Stimulated activated CD8-positive, alpha-beta memory T cell treated with anti-CD3 and anti-CD28 coated beads, Interleukin-15, amount 100 ng/mL, for 48 hours (primary cell): Measurements from ENCODE around the gene XYLT1.
"Not testable (repeated sequence)": the region's sequence is repeated elsewhere in the genome, so short reads cannot be mapped to it uniquely, and the experiment has no call there.

Source experiments
- DNase-seq, 2 donors: peaks; one replicate each; pipeline ENCODE4 v3.0.0-alpha.2; 2020; ENCODE audit warnings: low read depth in 2 of 2

XYLT1 gene

GRCh38 chr16:17309510-17309909, 161.2 kb downstream of the XYLT1 start:
- no peak for DNase-seq

DNA sequence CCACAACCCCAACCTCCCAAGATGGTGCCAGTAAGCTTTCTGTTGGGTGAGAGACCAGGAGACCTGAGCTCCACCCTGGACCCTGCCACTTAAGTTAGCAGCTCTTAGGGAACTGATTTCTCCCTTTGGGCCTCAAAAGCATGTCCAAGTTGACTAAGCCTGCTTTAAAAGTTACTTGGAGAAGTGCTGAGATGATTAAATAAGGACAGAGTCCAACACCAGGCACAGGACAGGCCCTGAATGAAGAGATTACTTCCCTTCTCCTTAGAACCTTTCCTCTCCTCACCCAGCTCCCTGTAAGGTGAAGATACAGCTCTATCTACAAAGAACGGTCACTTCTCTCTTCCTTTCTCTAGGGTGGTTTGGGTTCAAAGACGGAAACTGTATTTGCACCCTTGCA, 162.6 kb downstream of the XYLT1 start:
- DNase-seq = no peak

DNA sequence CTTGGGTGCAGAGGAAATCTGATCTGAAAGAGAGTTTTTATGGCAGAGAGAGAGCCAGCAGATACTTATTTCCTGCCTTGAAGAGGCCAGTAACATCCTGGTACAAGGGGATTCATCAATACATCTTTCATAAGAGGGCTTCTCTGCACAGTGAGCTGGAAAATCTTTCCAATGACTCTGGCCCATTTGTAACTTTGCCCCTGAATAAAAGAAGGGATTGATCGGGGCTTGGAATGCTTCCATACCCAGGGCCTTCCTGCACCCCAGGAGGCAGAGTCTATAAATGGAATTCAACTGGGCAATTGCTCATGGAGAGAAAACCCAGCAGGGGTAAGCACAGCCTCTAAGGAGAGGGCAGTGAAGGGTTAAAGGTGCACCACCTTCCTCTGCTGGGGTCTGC, 163.3 kb downstream of the XYLT1 start:
- no peak for DNase-seq

DNA sequence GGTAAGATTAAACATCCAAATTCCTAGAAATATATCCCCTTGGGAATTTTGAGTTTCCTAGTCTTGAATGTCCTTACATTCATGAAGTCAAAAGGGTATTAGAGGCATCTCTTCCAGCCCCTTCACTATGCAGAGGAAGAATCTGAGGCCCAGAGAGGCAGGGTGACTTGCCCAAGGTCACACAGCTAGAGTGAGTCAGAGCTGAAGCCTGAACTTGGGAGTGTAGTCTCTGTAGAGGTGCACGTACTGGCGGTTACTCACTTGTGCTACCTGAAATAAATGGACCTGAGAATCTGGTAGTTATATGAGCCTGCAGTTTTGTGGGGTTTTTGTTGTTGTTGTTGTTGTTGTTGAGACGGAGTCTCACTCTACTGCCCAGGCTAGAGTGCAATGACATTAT, 164.0 kb downstream of the XYLT1 start:
- no peak for DNase-seq

DNA sequence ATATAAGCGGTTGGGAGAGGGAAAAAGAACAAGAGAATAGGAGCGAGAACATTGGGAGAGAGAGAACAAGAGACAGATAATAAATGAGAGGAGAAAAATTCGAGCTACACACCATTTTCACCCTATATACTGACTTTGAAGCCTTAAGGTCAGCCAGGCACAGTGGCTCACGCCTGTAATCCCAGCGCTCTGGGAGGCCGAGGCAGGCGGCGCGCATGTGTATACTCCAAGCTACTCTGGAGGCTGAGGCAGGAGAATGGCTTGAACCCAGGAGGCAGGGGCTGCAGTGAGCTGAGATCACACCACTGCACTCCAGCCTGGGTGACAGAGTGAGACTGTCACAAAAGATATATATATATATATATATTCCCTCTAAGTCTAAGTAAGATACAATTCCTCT, 164.5 kb downstream of the XYLT1 start:
- DNase-seq = not testable (repeated sequence)

DNA sequence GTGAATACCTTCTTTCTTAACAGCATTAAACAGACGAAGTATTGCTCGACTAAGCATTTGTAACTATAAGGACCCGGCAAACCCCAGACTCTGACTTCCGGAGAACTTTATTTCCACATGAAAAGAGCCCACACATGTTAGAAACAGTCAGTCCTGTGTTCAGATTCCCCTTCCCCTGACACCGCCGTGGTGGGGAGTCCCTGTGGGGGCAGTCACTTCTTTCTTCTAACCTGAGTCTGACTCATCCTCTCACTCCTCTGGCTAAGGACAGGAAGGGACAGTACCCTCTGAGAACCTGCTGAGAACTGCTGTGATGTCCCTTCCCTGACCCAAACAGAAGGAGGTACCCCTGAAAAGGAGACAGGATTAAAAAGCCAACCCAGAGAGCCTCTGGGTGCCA, 165.1 kb downstream of the XYLT1 start:
- peak; percentile 15 to 44 for DNase-seq

DNA sequence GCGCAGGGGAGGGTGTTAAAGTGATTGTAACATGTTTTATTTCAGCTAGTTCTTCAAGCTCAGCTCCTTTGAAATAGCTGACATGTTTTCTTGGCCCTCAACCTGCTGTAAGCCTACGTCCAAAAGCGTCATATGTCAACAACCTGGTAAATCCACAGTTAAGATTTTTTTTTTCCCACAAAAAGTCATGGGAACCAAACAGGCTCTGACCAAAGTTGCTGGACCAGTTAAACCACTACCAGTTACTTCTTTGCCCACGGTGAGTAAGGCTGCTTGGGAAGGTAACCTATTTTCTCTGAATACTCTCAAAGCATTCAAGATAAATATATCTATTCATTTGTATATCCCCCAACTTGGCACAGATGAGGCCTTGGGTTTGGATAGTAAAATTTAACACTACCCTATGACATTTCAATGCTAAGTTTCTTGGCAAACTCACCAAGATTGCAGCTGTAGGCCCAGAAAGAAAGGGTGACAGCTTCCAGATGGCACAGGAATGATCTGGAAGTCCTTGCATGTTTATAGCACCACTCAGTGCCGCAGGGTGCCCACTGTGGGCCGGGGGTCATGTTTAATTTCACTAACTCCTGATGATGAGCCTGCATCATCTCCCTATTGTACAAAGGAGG, 166.2 kb downstream of the XYLT1 start:
- DNase-seq = no peak

GRCh38 chr16:17304106-17304490, 166.7 kb downstream of the XYLT1 start:
- no peak for DNase-seq

DNA sequence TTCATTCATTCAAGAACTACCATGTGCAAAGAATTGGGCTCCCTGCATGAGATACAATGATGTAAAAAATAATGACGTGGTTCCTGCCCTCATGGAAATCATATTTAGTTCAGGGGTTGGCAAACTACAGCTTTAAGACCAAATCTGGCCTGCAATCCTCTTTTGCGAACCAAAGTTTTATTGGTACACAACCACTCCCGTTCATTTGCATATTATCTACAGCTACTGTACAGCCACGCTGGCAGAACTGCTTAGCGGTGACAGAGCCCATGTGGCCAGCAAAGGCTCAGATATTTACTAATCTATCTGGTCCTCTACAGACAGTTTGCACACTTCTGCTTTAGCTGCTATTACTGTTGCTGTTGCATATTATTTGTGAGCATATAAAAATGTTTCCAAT, 167.7 kb downstream of the XYLT1 start:
- no peak for DNase-seq

- no peak for DNase-seq
Measured at GRCh38 chr16:17302620-17303019, 168.1 kb downstream of the XYLT1 start.

GRCh38 chr16:17302214-17302613, 168.5 kb downstream of the XYLT1 start:
- no peak for DNase-seq

- no peak for DNase-seq
Measured at GRCh38 chr16:17301593-17302135, 169.1 kb downstream of the XYLT1 start.

DNA sequence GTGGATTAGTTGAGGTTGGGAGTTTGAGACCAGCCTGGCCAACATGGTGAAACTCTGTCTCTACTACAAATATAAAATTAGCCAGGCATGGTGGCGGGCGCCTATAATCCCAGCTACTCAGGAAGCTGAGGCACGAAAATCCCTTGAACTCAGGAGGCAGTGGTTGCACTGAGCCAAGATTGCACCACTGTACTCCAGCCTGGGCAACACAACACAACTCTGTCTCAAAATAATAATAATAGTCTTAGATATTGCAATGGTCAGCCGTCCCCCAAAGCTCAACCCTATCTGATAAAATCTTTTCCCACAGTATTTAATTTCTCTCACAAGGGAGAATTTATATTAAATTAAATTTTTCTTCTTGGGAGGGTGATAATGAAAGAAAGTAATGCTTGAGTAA, 169.6 kb downstream of the XYLT1 start:
- DNase-seq = no peak

GRCh38 chr16:17299790-17300189, 171.0 kb downstream of the XYLT1 start:
- DNase-seq = no peak

DNA sequence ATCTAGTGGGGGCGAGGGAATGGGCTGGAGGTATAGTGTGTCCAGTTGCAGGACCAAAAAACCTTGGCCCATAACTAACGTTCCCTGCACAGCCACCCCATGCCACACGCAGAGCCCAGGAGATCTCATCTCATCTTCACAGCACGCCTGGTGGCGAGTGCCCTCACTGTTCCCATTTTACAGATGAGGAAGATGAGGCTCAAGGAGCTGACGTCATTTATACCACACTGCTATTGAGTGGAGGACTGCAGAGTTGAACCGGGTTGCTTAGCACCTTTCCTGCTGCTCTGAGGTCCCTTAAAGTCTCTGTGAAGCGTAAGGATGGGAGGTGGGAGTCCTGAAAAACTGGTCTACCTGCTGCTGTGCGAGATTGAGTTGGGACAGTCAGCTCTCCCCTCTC, 172.5 kb downstream of the XYLT1 start:
- DNase-seq = no peak

DNA sequence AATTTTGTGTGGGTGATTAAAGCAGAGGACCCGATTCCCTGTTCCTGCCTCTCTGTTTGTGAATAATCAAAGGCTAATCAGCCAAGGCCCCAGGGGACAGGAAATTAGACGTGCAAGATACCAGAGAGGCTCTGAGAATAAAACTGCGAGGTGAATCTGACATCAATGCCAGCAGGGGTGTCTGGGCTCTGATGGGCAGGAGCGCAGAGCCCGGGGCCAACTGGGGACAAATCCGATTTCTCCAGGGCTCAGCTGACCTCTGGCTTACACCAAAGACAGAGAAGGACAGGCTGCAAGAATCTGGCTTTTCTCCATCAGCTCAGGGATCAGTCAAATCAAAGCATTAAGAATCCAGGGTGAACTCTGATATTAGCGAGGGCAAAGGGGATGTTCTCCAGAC, 174.3 kb downstream of the XYLT1 start:
- DNase-seq = no peak

DNA sequence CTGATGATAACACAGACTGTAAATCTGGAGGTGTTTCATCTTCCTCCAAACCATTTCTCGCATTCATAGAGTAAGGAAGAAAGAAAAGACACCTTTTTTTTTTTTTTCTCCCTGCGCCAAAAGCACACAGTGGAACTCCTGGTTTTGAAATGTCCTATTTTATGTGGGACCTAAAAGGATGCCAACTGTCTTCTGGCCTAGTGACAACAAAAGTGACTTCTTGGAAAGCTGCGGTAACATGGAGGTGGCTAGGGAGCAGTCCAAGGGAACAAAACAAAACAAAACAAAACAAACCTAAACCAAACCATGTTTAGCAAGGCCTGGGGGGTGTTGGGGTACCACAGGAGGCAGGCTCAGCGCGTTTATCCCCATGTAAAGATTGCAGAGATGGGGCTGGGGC, 174.8 kb downstream of the XYLT1 start:
- no peak for DNase-seq

GRCh38 chr16:17294856-17295255, 175.9 kb downstream of the XYLT1 start:
- DNase-seq = no peak

DNA sequence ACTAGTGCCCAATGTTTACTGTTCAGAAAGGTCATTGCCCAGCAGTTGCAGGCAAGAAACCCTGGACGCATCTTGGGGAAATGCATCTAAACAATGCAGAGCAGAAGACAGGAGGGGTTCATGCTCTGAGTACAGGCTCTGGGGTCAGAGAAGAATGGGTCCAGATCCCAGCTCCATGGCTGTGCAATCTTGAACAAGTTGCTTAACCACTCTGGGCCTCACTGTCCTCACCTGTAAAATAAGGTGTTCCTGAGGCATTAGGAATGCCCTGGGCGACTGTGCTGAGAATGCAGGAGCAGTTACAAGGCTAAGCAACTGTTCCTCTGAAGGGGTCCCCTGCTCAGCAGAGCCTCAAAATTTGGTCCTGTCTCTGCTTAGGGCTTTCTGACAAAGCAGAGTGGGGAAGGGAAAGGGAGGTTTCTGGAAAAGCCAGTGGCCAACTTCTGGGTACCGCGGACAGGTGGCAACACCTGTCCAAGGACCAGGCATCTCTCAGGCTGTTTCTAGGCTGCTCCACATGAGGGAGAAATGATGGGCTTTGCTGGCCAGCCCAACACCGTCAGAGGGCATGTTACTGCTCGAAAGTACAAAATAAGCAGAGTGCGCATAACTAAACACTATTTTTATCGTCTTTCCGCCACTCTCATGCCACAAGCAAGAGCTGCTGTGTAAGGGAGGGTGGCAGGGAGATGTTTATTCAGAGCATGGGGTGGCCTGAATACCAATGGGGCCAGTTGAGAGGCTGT, 176.8 kb downstream of the XYLT1 start:
- DNase-seq = no peak

GRCh38 chr16:17291289-17291688, 179.5 kb downstream of the XYLT1 start:
- no peak for DNase-seq

GRCh38 chr16:17289674-17290635, 180.8 kb downstream of the XYLT1 start:
- DNase-seq = no peak

- no peak for DNase-seq
Measured at GRCh38 chr16:17289050-17289449, 181.7 kb downstream of the XYLT1 start.
